ENCODE measurements around the gene OPALIN.
"Not testable (repeated sequence)": the region's sequence is repeated elsewhere in the genome, so short reads cannot be mapped to it uniquely, and the experiment has no call there.

OPALIN gene

GRCh38 chr10:96309628-96310320 lies 49.0 kb downstream of the OPALIN start:
- TF ChIP-seq CTCF (IDR thresholded peaks at IDR 0.05; ENCODE audit: low read depth, low read length, missing control alignments): no peak
- in situ Hi-C loops (cut with HindIII; ENCODE audit: low sequenced_read_pairs): no loop called here
- H3K4me3 ChIP-seq (ENCODE audit: low read depth, low read length): no peak overlapping the region
- DNase-seq (ENCODE audit: low read depth): no peak

DNA sequence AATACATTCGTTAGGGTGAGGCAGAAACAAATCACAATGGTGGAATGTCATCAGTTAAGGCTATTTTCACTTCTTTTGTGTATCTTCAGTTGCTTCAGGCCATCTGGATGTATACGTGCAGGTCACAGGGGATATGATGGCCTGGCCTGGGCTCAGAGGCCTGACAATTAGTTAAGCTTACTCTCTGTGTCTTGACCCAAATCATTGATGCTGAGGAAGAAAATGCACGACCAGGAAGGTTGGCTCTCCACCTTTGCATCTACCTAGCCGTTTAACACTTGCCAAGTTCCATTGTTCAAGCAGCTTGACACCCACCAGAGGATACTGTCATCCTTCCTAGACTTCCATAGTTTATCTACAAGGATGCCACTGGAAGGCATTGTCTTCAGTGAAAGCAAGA lies 49.9 kb downstream of the OPALIN start:
- H3K4me3 ChIP-seq (ENCODE audit: low read depth, low read length); in situ Hi-C loops (cut with HindIII; ENCODE audit: low sequenced_read_pairs); DNase-seq (ENCODE audit: low read depth): not testable (repeated sequence)

DNA sequence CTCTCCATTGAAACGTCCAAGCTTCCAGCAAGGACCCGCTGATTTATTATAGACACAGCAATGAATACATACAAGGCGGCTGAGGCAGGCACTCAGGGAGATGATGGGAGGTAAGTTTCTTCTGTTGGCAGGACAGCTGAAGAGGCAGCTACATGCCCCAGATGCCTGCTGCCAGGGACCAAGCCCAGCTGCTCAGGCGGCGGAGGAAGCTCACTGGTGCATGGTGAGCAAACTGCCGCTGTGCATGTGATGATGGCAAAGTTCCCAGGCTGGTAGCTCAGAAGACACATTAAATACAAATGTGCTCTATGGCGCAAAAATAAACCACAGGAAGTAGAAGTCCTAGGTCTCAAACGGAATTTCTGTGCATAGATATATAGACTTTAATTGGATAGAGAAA lies 52.3 kb downstream of the OPALIN start:
- no peak for DNase-seq (ENCODE audit: low read depth)
- in situ Hi-C loops (cut with HindIII; ENCODE audit: low sequenced_read_pairs): no loop called here

DNA sequence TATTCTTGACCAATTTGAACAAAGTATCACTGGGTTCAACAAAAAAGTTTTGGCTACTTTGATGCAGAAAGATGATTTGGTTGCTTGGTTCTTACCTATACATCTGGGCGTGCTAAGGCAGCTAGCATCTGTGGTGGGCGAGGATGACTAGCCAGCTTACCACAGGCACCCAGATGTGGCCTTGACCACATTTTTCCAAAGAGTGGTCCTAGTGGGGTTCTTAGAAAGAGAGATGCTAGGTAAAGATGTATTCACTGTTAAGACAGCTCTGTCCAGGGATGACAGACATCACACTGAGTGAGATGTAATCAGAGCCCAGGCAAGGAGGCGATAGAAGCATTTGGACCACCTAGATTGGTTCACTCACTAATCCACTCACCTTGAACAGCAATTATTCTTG lies 53.8 kb downstream of the OPALIN start:
- no peak for DNase-seq (ENCODE audit: low read depth)

More for the DNA sequence above, 52.3 kb downstream of the OPALIN start:
- TF ChIP-seq CTCF (IDR thresholded peaks at IDR 0.05; ENCODE audit: low read depth, low read length, missing control alignments): no peak
- no peak overlapping the region for H3K4me3 ChIP-seq (ENCODE audit: low read depth, low read length)

GRCh38 chr10:96304230-96304629 lies 54.6 kb downstream of the OPALIN start, which contains the start of gene DNTT:
DNTT (plus strand) TSS chr10:96304434; CDS start chr10:96304498, 64 bp downstream.
- in situ Hi-C loops (cut with HindIII; ENCODE audit: low sequenced_read_pairs): no loop called here
- H3K4me3 ChIP-seq (ENCODE audit: low read depth, low read length): no peak within 1 kb of the TSS
- no peak for TF ChIP-seq CTCF (IDR thresholded peaks at IDR 0.05; ENCODE audit: low read depth, low read length, missing control alignments)
- no peak for DNase-seq (ENCODE audit: low read depth)

More for the DNA sequence above, 53.8 kb downstream of the OPALIN start:
- no peak for TF ChIP-seq CTCF (IDR thresholded peaks at IDR 0.05; ENCODE audit: low read depth, low read length, missing control alignments)
- H3K4me3 ChIP-seq (ENCODE audit: low read depth, low read length): no peak overlapping the region
- in situ Hi-C loops (cut with HindIII; ENCODE audit: low sequenced_read_pairs): no loop called here

- no peak overlapping the region for H3K4me3 ChIP-seq (ENCODE audit: low read depth, low read length)
- in situ Hi-C loops (cut with HindIII; ENCODE audit: low sequenced_read_pairs): no loop called here
- DNase-seq (ENCODE audit: low read depth): no peak
- no peak for TF ChIP-seq CTCF (IDR thresholded peaks at IDR 0.05; ENCODE audit: low read depth, low read length, missing control alignments)
Measured at GRCh38 chr10:96301616-96302015, 57.2 kb downstream of the OPALIN start.

DNA sequence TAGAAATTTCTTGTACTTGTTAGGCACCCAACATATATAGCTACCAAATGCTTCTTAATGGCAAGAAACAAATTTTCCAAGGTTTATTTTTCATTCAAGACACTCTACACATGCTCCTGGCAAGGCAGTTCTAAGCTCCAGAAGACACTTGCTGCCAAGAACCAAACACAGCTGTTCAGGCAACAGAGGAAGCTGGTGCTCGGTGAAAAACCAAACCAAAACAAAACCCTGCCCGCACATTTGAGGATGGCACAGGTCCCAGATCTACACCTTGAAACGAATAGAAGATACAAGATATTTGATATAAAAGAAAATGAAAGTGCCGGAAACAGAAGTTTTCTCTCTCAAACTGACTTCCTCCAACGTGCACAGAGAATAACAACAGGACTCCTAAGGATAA lies 59.4 kb downstream of the OPALIN start:
- DNase-seq (ENCODE audit: low read depth): no peak
- TF ChIP-seq CTCF (IDR thresholded peaks at IDR 0.05; ENCODE audit: low read depth, low read length, missing control alignments): no peak

More for the DNA sequence above, 59.4 kb downstream of the OPALIN start:
- in situ Hi-C loops (cut with HindIII; ENCODE audit: low sequenced_read_pairs): no loop called here
- no peak overlapping the region for H3K4me3 ChIP-seq (ENCODE audit: low read depth, low read length)

Data from astrocyte of the cerebellum (primary cell).